Measurements from ENCODE around the gene CIP2A.
A peak's percentile ranks its signal among the peaks of the same experiment; 100 is the strongest.
"Not testable (repeated sequence)": the region's sequence is repeated elsewhere in the genome, so short reads cannot be mapped to it uniquely, and the experiment has no call there.

CIP2A gene

GRCh38 chr3:108589081-108589997 is at the start of gene CIP2A, which contains the start of gene DZIP3:
TSS of gene CIP2A (minus strand) at chr3:108589438. CDS start at chr3:108589375, 63 bp downstream.
TSS of gene DZIP3 (plus strand) at chr3:108589722. CDS start at chr3:108605407, 15,685 bp downstream.
- peak; percentile 97 for DNase-seq (ENCODE audit: low spot score)

GRCh38 chr3:108629974-108630373 is 40.7 kb upstream of the CIP2A start:
- DNase-seq (ENCODE audit: low spot score), result no peak

DNA sequence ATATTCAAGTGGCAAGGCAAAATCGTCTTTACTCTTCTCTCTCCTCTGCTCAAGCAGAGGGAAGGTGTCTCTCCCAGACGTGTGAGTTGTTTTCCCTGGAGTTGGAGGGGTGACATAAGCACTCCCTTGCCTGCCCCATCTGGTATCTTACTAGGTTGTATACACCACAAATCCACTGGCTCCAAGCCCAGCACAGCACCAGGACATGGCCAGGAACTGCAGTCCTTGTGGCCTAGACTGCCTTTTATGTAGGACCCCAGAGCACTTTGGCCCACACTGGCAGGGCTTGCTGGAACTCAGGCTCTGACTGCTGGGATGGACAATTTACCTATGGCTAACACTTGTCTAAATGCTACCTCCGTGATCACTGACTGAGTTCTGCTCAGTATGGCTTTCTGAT is 34.3 kb upstream of the CIP2A start:
- DNase-seq (ENCODE audit: low spot score), result peak; percentile 14

DNA sequence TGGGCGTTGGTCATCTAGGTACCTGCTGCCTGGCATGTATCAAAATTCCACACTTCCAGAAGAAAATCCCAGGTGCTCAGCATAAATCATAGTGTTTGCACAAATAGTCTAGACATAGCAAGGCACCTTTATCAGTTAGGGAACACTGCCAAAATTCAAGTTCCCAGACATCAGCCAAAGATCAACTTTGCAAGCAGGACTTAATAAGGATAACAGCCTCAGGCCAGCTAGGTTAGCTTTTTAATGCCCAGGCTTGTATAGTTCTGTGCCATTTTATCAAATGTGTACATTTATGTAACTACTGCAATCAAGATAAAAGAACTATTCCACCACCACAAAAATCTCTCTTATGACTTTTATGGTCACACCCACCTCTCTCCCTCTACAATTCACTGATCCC is 31.0 kb upstream of the CIP2A start:
- no peak for DNase-seq (ENCODE audit: low spot score)

DNA sequence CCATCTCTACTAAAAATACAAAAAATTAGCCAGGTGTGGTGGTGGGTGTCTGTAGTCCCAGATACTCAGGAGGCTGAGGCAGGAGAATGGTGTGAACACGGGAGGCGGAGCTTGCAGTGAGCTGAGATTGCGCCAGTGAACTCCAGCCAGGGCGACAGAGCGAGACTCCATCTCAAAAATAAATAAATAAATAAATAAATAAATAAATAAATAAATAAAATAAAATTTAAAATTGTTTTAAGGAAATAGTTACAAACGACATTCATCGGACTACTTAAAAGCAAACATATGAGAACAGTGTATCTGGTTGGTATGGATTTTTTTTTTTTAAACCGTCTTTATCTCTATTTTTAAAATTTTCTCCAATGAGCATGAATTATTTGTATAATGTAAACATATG is 26.9 kb upstream of the CIP2A start:
- DNase-seq (ENCODE audit: low spot score), result not testable (repeated sequence)

DNA sequence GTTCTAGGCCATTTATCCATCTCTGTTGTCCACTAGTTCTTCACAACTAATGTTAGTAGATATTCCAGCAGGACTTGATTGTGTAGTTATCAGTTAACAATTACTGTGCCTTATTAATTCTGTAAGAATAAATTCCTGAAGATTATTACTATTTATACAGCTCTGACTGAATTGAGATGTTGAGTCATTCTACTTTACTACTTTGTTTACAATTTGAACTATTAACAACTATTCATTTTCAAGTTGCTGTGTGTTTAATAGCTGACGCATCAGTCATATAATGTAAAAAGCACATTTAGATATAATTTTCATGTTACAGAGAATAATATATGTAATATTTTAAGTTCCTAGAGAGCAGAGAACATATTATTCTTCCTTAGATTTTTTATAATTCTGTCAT is 21.4 kb upstream of the CIP2A start:
- DNase-seq (ENCODE audit: low spot score), result no peak

- no peak for DNase-seq (ENCODE audit: low spot score)
Observed at GRCh38 chr3:108608750-108609149, 19.5 kb upstream of the CIP2A start.

DNA sequence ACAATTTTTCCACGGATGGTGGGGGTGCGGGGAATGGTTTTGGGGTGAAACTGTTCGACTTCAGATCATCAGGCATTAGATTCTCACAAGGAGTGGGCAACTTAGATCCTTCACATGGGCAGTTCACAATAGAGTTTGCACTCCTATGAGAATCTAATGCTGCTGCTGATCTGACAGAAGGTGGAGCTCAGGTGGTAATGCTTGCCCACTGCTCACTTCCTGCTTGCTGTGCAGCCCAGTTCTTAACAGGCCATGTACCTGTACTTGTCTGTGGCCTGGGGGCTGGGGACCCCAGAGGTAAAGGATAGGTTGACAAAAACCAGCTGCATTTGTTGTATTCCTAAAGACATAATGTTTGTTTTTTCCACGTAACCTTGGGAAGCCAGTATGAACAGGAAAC is 16.3 kb upstream of the CIP2A start:
- no peak for DNase-seq (ENCODE audit: low spot score)

DNA sequence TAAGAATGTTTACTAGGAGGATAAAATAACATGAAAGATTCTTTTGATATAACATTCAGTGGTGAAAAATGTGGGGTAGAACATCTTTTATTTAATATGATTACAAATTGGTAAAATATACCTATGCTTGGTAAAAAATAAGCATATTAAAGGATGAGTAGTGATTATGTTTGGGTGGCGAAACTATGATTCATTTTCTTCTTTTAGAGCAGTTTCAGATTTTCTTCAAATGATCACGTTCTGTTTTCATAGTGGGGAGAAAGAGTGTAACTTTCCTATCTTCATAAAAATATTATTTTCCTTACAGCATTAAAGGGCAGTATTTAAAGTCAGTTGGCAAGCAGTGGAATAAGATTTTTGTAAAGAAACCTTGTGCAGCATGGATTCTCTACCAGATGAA is 15.8 kb upstream of the CIP2A start:
- DNase-seq (ENCODE audit: low spot score), result no peak

DNA sequence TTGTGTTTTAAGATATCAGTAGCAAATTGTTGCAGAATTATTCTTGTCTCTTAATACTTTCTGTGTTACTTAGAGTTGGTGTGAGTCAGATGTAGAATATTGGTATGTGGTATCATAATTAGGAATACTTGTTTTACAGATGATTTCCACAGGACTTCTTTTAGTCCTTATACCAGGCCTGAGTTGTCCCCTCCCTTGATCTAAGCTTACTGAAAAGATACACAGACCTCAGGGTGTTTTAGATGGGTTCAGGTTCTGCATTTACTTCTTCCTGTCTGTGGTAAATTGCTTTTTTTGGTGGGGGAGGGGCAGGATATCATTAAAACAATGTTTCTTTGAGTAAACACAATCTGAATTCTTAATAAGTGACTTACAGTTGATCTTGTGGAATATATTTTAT is 14.5 kb upstream of the CIP2A start:
- no peak for DNase-seq (ENCODE audit: low spot score)

GRCh38 chr3:108602935-108603294 is 13.7 kb upstream of the CIP2A start:
- peak; percentile 24 for DNase-seq (ENCODE audit: low spot score)

DNA sequence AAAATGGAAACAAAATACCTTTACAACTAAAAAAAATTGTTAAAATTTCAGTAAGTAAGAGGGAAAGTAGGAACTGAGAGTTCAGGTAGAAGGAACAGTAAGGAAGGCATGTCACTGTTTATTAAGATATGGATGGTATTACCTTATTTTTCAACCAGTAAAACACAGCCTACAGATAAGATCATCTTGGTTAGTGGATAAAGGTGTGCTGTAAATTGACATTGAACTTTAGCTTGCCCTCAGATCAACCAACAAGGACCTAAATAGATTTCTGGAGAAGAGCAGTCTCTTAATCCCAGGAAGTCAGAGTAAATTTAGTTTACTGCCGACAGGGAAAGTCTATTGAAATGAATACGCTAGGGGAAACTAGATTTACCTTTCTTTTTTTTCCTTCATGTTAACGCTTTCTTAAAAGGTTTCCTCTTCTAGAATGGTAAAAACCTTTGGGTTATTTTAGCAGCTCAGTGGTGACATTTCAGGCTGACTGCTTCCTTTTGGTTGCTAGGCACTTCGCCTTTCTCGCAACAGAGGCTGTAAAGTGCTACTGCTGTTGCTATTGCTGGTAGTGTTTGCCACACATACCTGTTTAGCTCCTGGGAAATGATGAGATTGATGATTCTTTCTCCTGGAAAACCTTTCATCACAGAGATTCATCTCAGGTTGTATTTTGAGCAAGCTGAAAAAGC is 13.2 kb upstream of the CIP2A start:
- no peak for DNase-seq (ENCODE audit: low spot score)

- no peak for DNase-seq (ENCODE audit: low spot score)
Observed at GRCh38 chr3:108599677-108600409, 10.6 kb upstream of the CIP2A start.

- no peak for DNase-seq (ENCODE audit: low spot score)
Observed at GRCh38 chr3:108598375-108598774, 9.1 kb upstream of the CIP2A start.

DNA sequence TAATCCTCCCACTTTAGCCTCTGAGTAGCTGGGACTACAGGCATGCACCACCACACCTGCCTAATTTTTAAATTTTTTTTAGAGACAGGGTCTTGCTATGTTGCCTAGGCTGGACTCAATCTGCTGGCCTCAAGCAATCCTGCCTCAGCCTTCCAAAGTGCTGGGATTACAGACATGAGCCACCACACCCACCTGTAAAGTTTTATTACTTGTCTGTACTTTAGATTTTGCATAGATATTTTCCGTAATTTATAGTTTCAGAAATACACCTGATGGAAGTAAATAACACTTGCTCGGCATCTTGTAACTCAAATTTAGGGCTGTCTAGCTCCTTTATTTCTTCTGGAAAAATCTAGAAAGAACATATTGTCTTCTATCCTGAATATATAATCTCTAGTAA is 6.1 kb upstream of the CIP2A start:
- no peak for DNase-seq (ENCODE audit: low spot score)

DNA sequence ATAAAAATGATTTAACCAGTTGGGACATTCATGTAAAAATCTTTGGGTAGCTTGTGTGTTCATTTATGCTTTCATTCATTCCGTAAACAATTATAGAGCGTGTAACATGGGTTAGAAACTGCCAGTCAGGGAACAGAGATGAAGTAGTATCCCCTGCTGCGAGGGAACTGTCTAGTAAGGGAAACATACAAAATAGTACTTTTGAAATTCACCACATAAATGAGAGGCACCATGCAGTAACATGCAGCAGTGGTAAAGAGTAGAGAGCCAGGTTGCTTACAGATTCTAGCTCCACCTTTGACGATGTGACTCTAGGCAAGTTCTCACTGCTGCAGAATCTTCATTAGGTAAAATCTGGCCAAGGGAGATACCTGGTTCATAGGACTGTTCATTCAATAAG is 1.2 kb upstream of the CIP2A start:
- no peak for DNase-seq (ENCODE audit: low spot score)

DNA sequence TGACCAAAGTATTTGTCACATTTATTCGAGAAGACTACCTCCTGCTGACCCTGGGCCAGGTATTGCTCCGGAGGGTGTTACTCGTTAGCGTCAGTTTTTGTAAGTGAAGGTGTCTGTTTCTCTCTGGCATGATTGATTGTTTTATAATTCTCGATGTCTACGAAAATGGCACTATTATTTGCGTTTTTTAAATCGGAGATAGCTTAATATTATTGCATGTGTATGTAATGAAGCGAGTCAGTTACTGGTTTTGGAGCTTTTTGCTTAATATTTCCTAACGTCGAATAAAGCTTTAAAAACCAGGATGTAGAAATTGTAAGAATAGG is 723 bp upstream of the CIP2A start:
- no peak for DNase-seq (ENCODE audit: low spot score)

DNA sequence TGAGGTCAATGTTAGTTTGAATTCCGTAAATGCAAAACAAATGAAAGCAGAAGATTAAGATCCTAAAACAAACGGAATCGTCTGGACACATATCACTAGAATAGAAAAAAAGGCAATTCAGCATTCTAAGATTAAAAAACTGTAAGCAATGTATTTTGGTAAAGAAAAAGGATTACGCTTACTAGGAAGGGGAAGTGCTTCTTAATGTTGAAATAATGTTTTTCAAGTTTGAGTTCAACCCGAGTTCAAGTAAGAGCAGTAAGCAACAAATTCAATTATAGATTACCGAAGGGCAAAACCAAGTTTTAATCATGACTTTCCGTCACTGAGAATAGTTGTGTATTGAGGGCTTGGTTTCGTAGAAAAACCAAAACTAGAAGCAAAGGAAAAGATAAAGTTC is 637 bp downstream of the CIP2A start:
- no peak for DNase-seq (ENCODE audit: low spot score)

GRCh38 chr3:108578064-108578463 is 11.2 kb downstream of the CIP2A start:
- DNase-seq (ENCODE audit: low spot score), result no peak

- DNase-seq (ENCODE audit: low spot score), result no peak
Observed at GRCh38 chr3:108569336-108569735, 19.9 kb downstream of the CIP2A start.

DNA sequence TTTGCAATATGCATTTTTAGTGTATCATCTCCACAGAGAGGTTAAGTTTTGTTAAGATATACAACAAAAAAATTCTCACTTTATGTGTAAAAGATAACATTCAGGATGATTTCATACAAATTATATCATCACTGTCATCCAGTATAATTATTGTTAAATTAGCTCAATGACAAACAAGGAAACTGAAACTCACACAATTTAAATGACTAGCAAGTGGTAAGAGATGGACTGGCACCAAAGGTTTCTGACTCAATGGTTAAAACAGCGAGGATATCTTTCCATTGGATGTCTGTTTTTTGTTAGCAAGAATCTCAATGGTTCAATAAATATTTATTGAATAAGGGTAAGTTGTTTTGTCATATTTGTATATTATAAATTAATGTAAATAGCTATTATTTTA is 22.6 kb downstream of the CIP2A start:
- DNase-seq (ENCODE audit: low spot score), result no peak

GRCh38 chr3:108565506-108565905 is 23.7 kb downstream of the CIP2A start:
- DNase-seq (ENCODE audit: low spot score), result no peak

GRCh38 chr3:108564564-108564963 is 24.7 kb downstream of the CIP2A start:
- no peak for DNase-seq (ENCODE audit: low spot score)
